ENCODE measurements around the gene MAGI2. TPM values are rescaled to one million over a fixed set of nuclear protein-coding genes. Genes with fewer than 3 reads are reported as not detected.

The MAGI2 gene
- total RNA-seq, 2 experiments from 2014 or later: 0.03 to 0.17 TPM

- BruUV-seq (replicated peaks): no TSS peak
- POLR2A ChIA-PET: no interaction called here
- intact Hi-C loops (cut with micrococcal nuclease; ENCODE audit: unreplicated experiment): no loop called here
Observed at GRCh38 chr7:78751253-78751652, 702.2 kb downstream of the MAGI2 start.

GRCh38 chr7:78749052-78749746 lies 704.3 kb downstream of the MAGI2 start:
- CTCF ChIA-PET (ENCODE audit: unreplicated experiment): no interaction called here
- Histone ChIP-seq H3K27ac (ENCODE audit: low read depth, low read length, poor library complexity, severe bottlenecking) (no peak overlapping the region), H3K4me1 (ENCODE audit: insufficient read depth, low read length, poor library complexity, severe bottlenecking) (no peaks in the 10 kb centered on the region), H4K20me1 (ENCODE audit: insufficient read depth, low read length) (no peaks in the 10 kb centered on the region), H3K79me2 (ENCODE audit: insufficient read depth, low read depth, low read length) (no peaks in the 10 kb centered on the region), H3K36me3 (ENCODE audit: insufficient read depth, low read length) (no peaks in the 10 kb centered on the region), H3K4me2 (ENCODE audit: low read length) (no peak overlapping the region), H3K9me2 (ENCODE audit: insufficient read depth, low read length) (no peaks in the 10 kb centered on the region), H3K4me3 (ENCODE audit: low read depth, low read length, poor library complexity, severe bottlenecking) (no peak overlapping the region), H3K9me3 (ENCODE audit: low read length) (no peaks in the 10 kb centered on the region), H2AFZ (ENCODE audit: low read length) (no peak overlapping the region)
- TF ChIP-seq EZH2phosphoT487 (IDR thresholded peaks at IDR 0.05; ENCODE audit: borderline replicate concordance, low read depth, low read length) (no peak), CTCF (conservative IDR thresholded peaks at IDR 0.05; ENCODE audit: low read length) (no peak)
- no peak for DNase-seq (ENCODE audit: low spot score)
- intact Hi-C loops (cut with micrococcal nuclease; ENCODE audit: unreplicated experiment): no loop called here
- no TSS peak for BruUV-seq (replicated peaks)
- POLR2A ChIA-PET: interaction anchor here (0.7 to 1.3 kb wide), 3 partner anchors 10 to 64 kb away, joined by 3 to 4 read pairs (median 3); no protein-coding TSS in a partner anchor

More at GRCh38 chr7:78751253-78751652, 702.2 kb downstream of the MAGI2 start:
- no peak for DNase-seq (ENCODE audit: low spot score)
- no peak overlapping the region for H3K27ac ChIP-seq (ENCODE audit: low read depth, low read length, poor library complexity, severe bottlenecking)
- H3K79me2 ChIP-seq (ENCODE audit: insufficient read depth, low read depth, low read length): no peaks in the 10 kb centered on the region
- no peak for TF ChIP-seq EZH2phosphoT487 (IDR thresholded peaks at IDR 0.05; ENCODE audit: borderline replicate concordance, low read depth, low read length)
- TF ChIP-seq CTCF (conservative IDR thresholded peaks at IDR 0.05; ENCODE audit: low read length): no peak
- H3K9me2 ChIP-seq (ENCODE audit: insufficient read depth, low read length): no peaks in the 10 kb centered on the region
- no peaks in the 10 kb centered on the region for H3K9me3 ChIP-seq (ENCODE audit: low read length)
- H3K36me3 ChIP-seq (ENCODE audit: insufficient read depth, low read length): no peaks in the 10 kb centered on the region
- no peaks in the 10 kb centered on the region for H4K20me1 ChIP-seq (ENCODE audit: insufficient read depth, low read length)
- H3K4me2 ChIP-seq (ENCODE audit: low read length): no peak overlapping the region
- H3K4me3 ChIP-seq (ENCODE audit: low read depth, low read length, poor library complexity, severe bottlenecking): no peak overlapping the region
- H2AFZ ChIP-seq (ENCODE audit: low read length): no peak overlapping the region
- H3K4me1 ChIP-seq (ENCODE audit: insufficient read depth, low read length, poor library complexity, severe bottlenecking): no peaks in the 10 kb centered on the region
- CTCF ChIA-PET (ENCODE audit: unreplicated experiment): no interaction called here

- Histone ChIP-seq H4K20me1 (ENCODE audit: insufficient read depth, low read length) (no peaks in the 10 kb centered on the region), H3K36me3 (ENCODE audit: insufficient read depth, low read length) (no peaks in the 10 kb centered on the region), H3K27ac (ENCODE audit: low read depth, low read length, poor library complexity, severe bottlenecking) (no peak overlapping the region), H3K4me2 (ENCODE audit: low read length) (no peak overlapping the region), H3K79me2 (ENCODE audit: insufficient read depth, low read depth, low read length) (no peaks in the 10 kb centered on the region), H3K9me2 (ENCODE audit: insufficient read depth, low read length) (no peaks in the 10 kb centered on the region), H3K9me3 (ENCODE audit: low read length) (no peaks in the 10 kb centered on the region), H3K4me3 (ENCODE audit: low read depth, low read length, poor library complexity, severe bottlenecking) (no peak overlapping the region), H2AFZ (ENCODE audit: low read length) (no peak overlapping the region), H3K4me1 (ENCODE audit: insufficient read depth, low read length, poor library complexity, severe bottlenecking) (no peaks in the 10 kb centered on the region)
- no TSS peak for BruUV-seq (replicated peaks)
- intact Hi-C loops (cut with micrococcal nuclease; ENCODE audit: unreplicated experiment): no loop called here
- ChIA-PET CTCF (ENCODE audit: unreplicated experiment) (no interaction called here), POLR2A (no interaction called here)
- no peak for DNase-seq (ENCODE audit: low spot score)
- no peak for TF ChIP-seq EZH2phosphoT487 (IDR thresholded peaks at IDR 0.05; ENCODE audit: borderline replicate concordance, low read depth, low read length)
Observed at GRCh38 chr7:78747592-78747991, 705.9 kb downstream of the MAGI2 start.
